ENCODE measurements around the gene PDZD2.
"Not testable (repeated sequence)": the region's sequence is repeated elsewhere in the genome, so short reads cannot be mapped to it uniquely, and the experiment has no call there.

The PDZD2 gene

GRCh38 chr5:31731710-31732301, 92.9 kb downstream of the PDZD2 start:
- no peak for DNase-seq

GRCh38 chr5:31732821-31733220, 93.9 kb downstream of the PDZD2 start:
- peak in 1 of 56 donors; percentile 47 for DNase-seq

- DNase-seq: peak in 50 of 56 donors; percentile 15 to 89 (median 70)
These were observed 94.4 kb downstream of the PDZD2 start for GRCh38 chr5:31733371-31733770.

GRCh38 chr5:31736127-31736526, 97.2 kb downstream of the PDZD2 start:
- no peak for DNase-seq

GRCh38 chr5:31738199-31738598, 99.3 kb downstream of the PDZD2 start:
- DNase-seq: no peak

GRCh38 chr5:31741496-31741895, 102.6 kb downstream of the PDZD2 start:
- peak in 38 of 56 donors; percentile 9 to 84 (median 42) for DNase-seq

GRCh38 chr5:31743678-31744077, 104.7 kb downstream of the PDZD2 start:
- no peak for DNase-seq

- DNase-seq: peak in 10 of 56 donors; percentile 10 to 61 (median 34)
These were observed 109.7 kb downstream of the PDZD2 start for GRCh38 chr5:31748458-31749172.

GRCh38 chr5:31750215-31750614, 111.3 kb downstream of the PDZD2 start:
- no peak for DNase-seq

GRCh38 chr5:31751610-31752009, 112.7 kb downstream of the PDZD2 start:
- DNase-seq: peak in 34 of 56 donors; percentile 13 to 84 (median 50)

GRCh38 chr5:31753700-31754357, 114.9 kb downstream of the PDZD2 start:
- DNase-seq: peak in 1 of 56 donors; percentile 8

GRCh38 chr5:31754358-31754704, 115.4 kb downstream of the PDZD2 start:
- no peak for DNase-seq

- peak in 2 of 56 donors; percentile 14 to 33 for DNase-seq
These were observed 116.1 kb downstream of the PDZD2 start for GRCh38 chr5:31754741-31755675.

- no peak for DNase-seq
These were observed 116.8 kb downstream of the PDZD2 start for GRCh38 chr5:31755676-31756230.

GRCh38 chr5:31757806-31758205, 118.9 kb downstream of the PDZD2 start:
- DNase-seq: no peak

GRCh38 chr5:31758803-31759425, 120.0 kb downstream of the PDZD2 start:
- DNase-seq: peak in 17 of 56 donors; percentile 5 to 81 (median 32)

GRCh38 chr5:31759925-31760324, 121.0 kb downstream of the PDZD2 start:
- DNase-seq: no peak

GRCh38 chr5:31761877-31762276, 122.9 kb downstream of the PDZD2 start:
- DNase-seq: no peak

GRCh38 chr5:31763424-31763823, 124.5 kb downstream of the PDZD2 start:
- no peak for DNase-seq

GRCh38 chr5:31764687-31765086, 125.8 kb downstream of the PDZD2 start:
- not testable (repeated sequence) for DNase-seq

Measured in nucleus accumbens (tissue), 56 donors.